HEK293T (cell line): Measurements from ENCODE around the gene STRADA.

Source experiments
- CTCF ChIA-PET: fragments of 350-600 bp; formaldehyde crosslinking; extraction: SDS; loops from one replicate; lab custom pipeline; 2021; ENCODE audit warnings: antibody characterized with exemption, inconsistent platforms; lab: Yijun Ruan, JAX
- POLR2A ChIA-PET: fragments of 350-600 bp; formaldehyde crosslinking; extraction: SDS; loops from one replicate; lab custom pipeline; 2020; ENCODE audit warnings: antibody characterized with exemption, inconsistent platforms; lab: Yijun Ruan, JAX
- DNase-seq: peaks from one replicate; pipeline ENCODE4 v3.0.0; 2012; ENCODE audit warnings: mixed read lengths; ENCODE audit errors: extremely low spot score
- ARNT ChIP-seq: fragments of 450-650 bp; IDR thresholded peaks from 2 replicates; pipeline ENCODE4 v1.6.1; 2017; ENCODE audit warnings: mild to moderate bottlenecking
- BHLHE40 ChIP-seq: fragments of 450-650 bp; IDR thresholded peaks from 2 replicates; pipeline ENCODE4 v1.6.1; 2016; ENCODE audit warnings: mild to moderate bottlenecking, moderate library complexity, borderline replicate concordance
- CTBP1 ChIP-seq: fragments of 450-650 bp; IDR thresholded peaks from 2 replicates; pipeline ENCODE4 v1.6.1; 2016; ENCODE audit warnings: borderline replicate concordance
- ELF4 ChIP-seq: fragments of 450-650 bp; IDR thresholded peaks from 2 replicates; pipeline ENCODE4 v1.6.1; 2017; ENCODE audit warnings: antibody characterized with exemption
- FOXA1 ChIP-seq: fragments of 450-650 bp; IDR thresholded peaks from 2 replicates; pipeline ENCODE4 v1.6.1; 2016; ENCODE audit warnings: mild to moderate bottlenecking
- FOXK2 ChIP-seq: fragments of 450-650 bp; IDR thresholded peaks from 2 replicates; pipeline ENCODE4 v1.6.1; 2016; ENCODE audit warnings: mild to moderate bottlenecking
- FOXM1 ChIP-seq: fragments of 450-650 bp; IDR thresholded peaks from 2 replicates; pipeline ENCODE4 v1.6.1; 2017; ENCODE audit warnings: mild to moderate bottlenecking, borderline replicate concordance
- HDGF ChIP-seq: fragments of 450-650 bp; IDR thresholded peaks from 2 replicates; pipeline ENCODE4 v1.6.1; 2017; ENCODE audit warnings: antibody characterized with exemption, borderline replicate concordance
- L3MBTL2 ChIP-seq: fragments of 450-650 bp; conservative IDR thresholded peaks from 2 replicates; pipeline ENCODE4 v1.6.1; 2016; ENCODE audit warnings: mild to moderate bottlenecking
- LEF1 ChIP-seq: fragments of 450-650 bp; IDR thresholded peaks from 2 replicates; pipeline ENCODE4 v1.6.1; 2017; ENCODE audit warnings: mild to moderate bottlenecking, borderline replicate concordance
- NFRKB ChIP-seq: fragments of 450-650 bp; IDR thresholded peaks from 2 replicates; pipeline ENCODE4 v1.6.1; 2016; ENCODE audit warnings: mild to moderate bottlenecking, moderate library complexity
- PKNOX1 ChIP-seq: fragments of 450-650 bp; IDR thresholded peaks from 2 replicates; pipeline ENCODE4 v1.6.1; 2016
- SP1 ChIP-seq: fragments of 450-650 bp; IDR thresholded peaks from 2 replicates; pipeline ENCODE4 v1.6.1; 2017
- SUZ12 ChIP-seq: fragments of 450-650 bp; IDR thresholded peaks from 2 replicates; pipeline ENCODE4 v1.6.1; 2016; ENCODE audit warnings: mild to moderate bottlenecking
- TARDBP ChIP-seq: fragments of 450-650 bp; IDR thresholded peaks from 2 replicates; pipeline ENCODE4 v1.6.1; 2016
- ZNF384 ChIP-seq: fragments of 450-650 bp; IDR thresholded peaks from 2 replicates; pipeline ENCODE4 v1.6.1; 2016

The STRADA gene

GRCh38 chr17:63688396-63689020 is 53.1 kb downstream of the STRADA start:
- no peak for DNase-seq
- no peak for TF ChIP-seq L3MBTL2
- ChIA-PET POLR2A (interaction anchor here (0.8 kb wide), 1 partner anchor 85 kb away, joined by 3 read pairs; the partner anchor contains the start of gene CCDC47), CTCF (interaction anchor here (0.7 to 1.2 kb wide), 2 partner anchors 10 kb away, joined by 3 read pairs; no protein-coding TSS in a partner anchor)

- no peak for DNase-seq
- TF ChIP-seq PKNOX1 = no peak
- TF ChIP-seq L3MBTL2 = no peak
- no peak for TF ChIP-seq ELF4
- no peak for TF ChIP-seq SUZ12
- POLR2A ChIA-PET = no interaction called here
- CTCF ChIA-PET = no interaction called here
Measured at GRCh38 chr17:63686138-63686685, 55.4 kb downstream of the STRADA start.

GRCh38 chr17:63685578-63685977 is 56.0 kb downstream of the STRADA start:
- CTCF ChIA-PET = no interaction called here
- DNase-seq = no peak
- POLR2A ChIA-PET = interaction anchor here (0.5 kb wide), 1 partner anchor 47 kb away, joined by 3 read pairs; no protein-coding TSS in a partner anchor
- TF ChIP-seq LEF1 (no peak), FOXM1 (no peak), L3MBTL2 (no peak), ELF4 (no peak), CTBP1 (no peak), ZNF384 (no peak), NFRKB (no peak), ARNT (no peak), BHLHE40 (no peak), HDGF (no peak), FOXA1 (no peak), FOXK2 (no peak), PKNOX1 (no peak), SUZ12 (no peak), SP1 (no peak), TARDBP (no peak)

GRCh38 chr17:63685041-63685440 is 56.6 kb downstream of the STRADA start:
- TF ChIP-seq ELF4 = no peak
- TF ChIP-seq FOXM1 = no peak
- TF ChIP-seq TARDBP = no peak
- TF ChIP-seq SUZ12 = no peak
- TF ChIP-seq BHLHE40 = no peak
- TF ChIP-seq L3MBTL2 = no peak
- no peak for TF ChIP-seq LEF1
- no peak for TF ChIP-seq FOXA1
- no peak for TF ChIP-seq FOXK2
- TF ChIP-seq NFRKB = no peak
- TF ChIP-seq HDGF = no peak
- TF ChIP-seq ARNT = no peak
- no peak for TF ChIP-seq SP1
- TF ChIP-seq PKNOX1 = no peak
- no peak for TF ChIP-seq ZNF384
- no peak for TF ChIP-seq CTBP1
- ChIA-PET POLR2A (interaction anchor here (0.5 kb wide), 1 partner anchor 48 kb away, joined by 3 read pairs; no protein-coding TSS in a partner anchor), CTCF (no interaction called here)
- no peak for DNase-seq

GRCh38 chr17:63682981-63683380 is 58.6 kb downstream of the STRADA start:
- TF ChIP-seq LEF1 = no peak
- no peak for TF ChIP-seq TARDBP
- no peak for TF ChIP-seq ARNT
- TF ChIP-seq PKNOX1 = no peak
- no peak for TF ChIP-seq FOXM1
- no peak for TF ChIP-seq ELF4
- TF ChIP-seq BHLHE40 = no peak
- no peak for TF ChIP-seq SP1
- no peak for TF ChIP-seq CTBP1
- no peak for TF ChIP-seq ZNF384
- TF ChIP-seq HDGF = no peak
- TF ChIP-seq FOXK2 = no peak
- POLR2A ChIA-PET = interaction anchor here (1.2 kb wide), 1 partner anchor 133 kb away, joined by 3 read pairs; the partner anchor contains the start of gene DCAF7
- CTCF ChIA-PET = interaction anchor here (1.0 kb wide), 1 partner anchor 13 kb away, joined by 3 read pairs; no protein-coding TSS in a partner anchor
- DNase-seq = no peak
